OCI-LY7 (cell line): ENCODE data around the gene NLN.

ENCODE experiments used
- CTCF ChIP-seq: fragments of 200-600 bp; sonication (generic); conservative IDR thresholded peaks from 2 replicates; pipeline ENCODE4 v1.5.1; 2014; ENCODE audit warnings: mild to moderate bottlenecking, antibody characterized with exemption, low read length, moderate library complexity, mixed read lengths
- EZH2phosphoT487 ChIP-seq: fragments of 200-600 bp; sonication (generic); IDR thresholded peaks from 2 replicates; pipeline ENCODE4 v1.6.1; 2018; ENCODE audit warnings: low read depth, borderline replicate concordance, mild to moderate bottlenecking, mixed run types, antibody characterized with exemption, low read length, moderate library complexity, mixed read lengths

- TF ChIP-seq CTCF (no peak), EZH2phosphoT487 (no peak)
Observed at GRCh38 chr5:65803699-65804391, 81.8 kb downstream of the NLN start.
